Mammary epithelial cell (primary cell): ENCODE measurements around the gene OFD1.
A peak's percentile ranks its signal among the peaks of the same experiment; 100 is the strongest.

Experiments used
- CTCF ChIP-seq, 2 donors: IDR thresholded peaks in 1 of 2; conservative IDR thresholded peaks in 1 of 2; 2 replicates each; pipeline ENCODE4 v1.5.1; 2011 to 2012; ENCODE audit warnings: inconsistent platforms in 2 of 2, low read length in 2 of 2, mild to moderate bottlenecking in 2 of 2, control low read depth in 1 of 2, low read depth in 1 of 2; ENCODE audit not compliant: insufficient read depth in 1 of 2; ENCODE audit errors: extremely low read depth in 1 of 2
- EZH2 ChIP-seq: IDR thresholded peaks from 2 replicates; pipeline ENCODE4 v1.6.1; 2012; ENCODE audit warnings: low read length, inconsistent platforms, borderline replicate concordance

DNA sequence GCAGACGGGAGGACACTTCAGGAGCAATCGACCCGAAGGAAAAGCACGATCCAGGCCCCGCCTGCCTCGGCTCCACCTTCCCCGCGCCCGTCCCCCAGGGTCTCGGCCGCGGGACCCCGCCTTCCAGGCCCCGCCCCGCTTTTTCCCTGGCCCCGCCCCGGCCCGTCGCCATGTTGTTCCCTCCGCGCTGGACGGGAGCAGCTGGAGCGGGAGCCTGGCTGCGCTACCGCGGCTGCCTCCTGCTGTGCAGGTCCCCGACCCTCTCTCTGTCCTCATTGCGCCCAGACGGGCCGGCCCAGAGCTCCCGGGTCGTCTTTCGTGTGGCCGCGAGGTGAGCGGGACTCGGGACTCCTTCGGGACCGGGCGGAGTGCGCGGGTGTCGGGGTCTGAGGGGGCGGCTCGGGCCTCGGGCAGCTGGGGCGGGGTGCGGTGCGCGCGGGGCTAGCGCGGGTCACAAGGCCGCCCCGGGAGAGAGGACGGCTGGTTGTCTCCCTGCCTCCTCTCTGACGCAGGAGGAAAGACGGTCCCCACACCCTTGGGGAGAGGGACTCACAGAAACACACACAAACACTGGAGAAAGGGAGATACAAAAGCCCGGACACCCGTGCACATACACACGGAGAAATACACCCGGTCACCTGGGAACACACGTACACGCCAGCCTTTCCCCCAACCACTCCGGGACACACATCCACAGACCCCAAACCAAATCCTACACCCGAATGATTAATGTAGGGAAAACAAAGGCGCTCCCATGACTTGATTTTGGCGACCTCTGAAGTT is 45.4 kb upstream of the OFD1 start, which contains the start of gene RAB9A:
- peak in 1 of 2 donors; percentile 21 for TF ChIP-seq CTCF (conservative IDR thresholded peaks at IDR 0.05 in 1 of 2, IDR thresholded peaks at IDR 0.05 in 1 of 2; ENCODE audit: extremely low read depth in 1 of 2, insufficient read depth in 1 of 2, low read depth in 1 of 2, low read length in 2 of 2)
- TF ChIP-seq EZH2, result no peak
